ENCODE results near the gene SIGLEC7. TPM values are rescaled to one million over a fixed set of nuclear protein-coding genes. Genes with fewer than 3 reads are reported as not detected.

SIGLEC7 gene
- total RNA-seq, 2 donors from 2014 or later: 2.4 to 5.9 TPM

DNA sequence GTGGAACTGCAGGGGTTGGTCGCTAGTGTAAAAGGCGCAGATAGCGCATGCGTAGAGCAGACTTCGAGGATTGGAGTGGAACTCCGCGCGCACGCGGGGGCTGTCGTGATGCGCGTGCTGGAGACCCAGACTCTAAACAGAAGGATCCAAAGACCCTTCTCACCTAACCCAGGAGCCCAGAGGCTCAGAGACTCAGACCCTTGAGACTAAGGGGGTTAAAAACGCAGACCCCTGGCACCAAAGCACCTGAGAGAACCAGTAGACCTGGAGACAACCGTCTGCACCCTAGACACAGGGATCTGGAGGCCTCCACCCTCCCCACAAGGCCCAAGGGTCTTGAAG lies 33.3 kb upstream of the SIGLEC7 start:
- Histone ChIP-seq H3K9me3 (no peaks in the 10 kb centered on the region), H3K4me1 (ENCODE audit: control insufficient read depth in 1 of 2, low read depth in 2 of 2) (peaks cover 11 to 19% of the 10 kb centered on the region in 2 donors), H3K4me3 (peak overlapping the region; percentile 87), H3K36me3 (peaks cover 2% of the 10 kb centered on the region), H3K27me3 (replicated peaks; ENCODE audit: insufficient read depth) (no peaks in the 10 kb centered on the region), H3K27ac (peak overlapping the region; percentile 34 to 61)
- ATAC-seq (ENCODE audit: insufficient number of reproducible peaks, low FRiP score, low read depth) (peak; percentile 39), DNase-seq (ENCODE audit: low spot score) (no peak)
- TF ChIP-seq, protein P1, sequence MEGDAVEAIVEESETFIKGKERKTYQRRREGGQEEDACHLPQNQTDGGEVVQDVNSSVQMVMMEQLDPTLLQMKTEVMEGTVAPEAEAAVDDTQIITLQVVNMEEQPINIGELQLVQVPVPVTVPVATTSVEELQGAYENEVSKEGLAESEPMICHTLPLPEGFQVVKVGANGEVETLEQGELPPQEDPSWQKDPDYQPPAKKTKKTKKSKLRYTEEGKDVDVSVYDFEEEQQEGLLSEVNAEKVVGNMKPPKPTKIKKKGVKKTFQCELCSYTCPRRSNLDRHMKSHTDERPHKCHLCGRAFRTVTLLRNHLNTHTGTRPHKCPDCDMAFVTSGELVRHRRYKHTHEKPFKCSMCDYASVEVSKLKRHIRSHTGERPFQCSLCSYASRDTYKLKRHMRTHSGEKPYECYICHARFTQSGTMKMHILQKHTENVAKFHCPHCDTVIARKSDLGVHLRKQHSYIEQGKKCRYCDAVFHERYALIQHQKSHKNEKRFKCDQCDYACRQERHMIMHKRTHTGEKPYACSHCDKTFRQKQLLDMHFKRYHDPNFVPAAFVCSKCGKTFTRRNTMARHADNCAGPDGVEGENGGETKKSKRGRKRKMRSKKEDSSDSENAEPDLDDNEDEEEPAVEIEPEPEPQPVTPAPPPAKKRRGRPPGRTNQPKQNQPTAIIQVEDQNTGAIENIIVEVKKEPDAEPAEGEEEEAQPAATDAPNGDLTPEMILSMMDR (IDR thresholded peaks at IDR 0.05): no peak

DNA sequence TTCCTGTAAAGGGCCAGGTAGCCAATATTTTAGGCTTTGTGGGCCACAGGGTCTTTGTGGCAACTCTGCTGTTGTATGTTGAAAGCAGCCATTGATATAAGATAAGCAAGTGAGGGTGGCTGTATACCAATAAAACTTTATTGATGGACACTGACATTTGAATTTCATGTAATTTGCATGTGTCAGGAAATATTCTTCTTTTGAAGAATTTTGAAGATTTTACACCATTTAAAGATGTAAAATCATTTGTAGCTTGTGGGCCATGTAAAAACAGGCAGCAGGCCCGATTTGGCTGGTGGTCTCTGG lies 31.5 kb upstream of the SIGLEC7 start:
- DNase-seq (ENCODE audit: low spot score): no peak

DNA sequence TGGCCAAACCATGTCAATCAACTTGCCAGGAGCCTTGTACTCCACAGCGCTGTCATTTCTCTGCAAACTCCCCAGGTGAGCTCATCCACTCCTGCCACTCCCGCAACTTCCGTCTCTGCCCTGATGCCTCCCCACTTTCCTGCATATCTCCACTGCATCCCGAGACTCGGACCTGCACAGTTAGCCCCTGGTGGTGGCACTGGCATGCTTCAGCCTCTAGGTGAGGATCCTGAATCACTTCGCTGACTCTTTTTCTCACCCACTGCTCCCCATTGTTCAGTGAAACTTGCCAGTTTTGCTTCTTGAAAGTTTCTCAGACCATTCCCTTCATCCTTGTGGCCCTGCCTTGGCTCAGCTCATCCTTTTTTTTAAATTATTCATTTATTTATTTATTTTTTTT lies 30.5 kb upstream of the SIGLEC7 start:
- Histone ChIP-seq H3K9me3 (no peaks in the 10 kb centered on the region), H3K27me3 (replicated peaks; ENCODE audit: insufficient read depth) (no peaks in the 10 kb centered on the region), H3K4me1 (ENCODE audit: control insufficient read depth in 1 of 2, low read depth in 2 of 2) (peaks cover 11 to 19% of the 10 kb centered on the region in 2 donors), H3K27ac (no peak overlapping the region), H3K4me3 (no peak overlapping the region), H3K36me3 (no peaks in the 10 kb centered on the region)
- TF ChIP-seq, protein P1 (IDR thresholded peaks at IDR 0.05): no peak
- no peak for DNase-seq (ENCODE audit: low spot score)
- no peak for ATAC-seq (ENCODE audit: insufficient number of reproducible peaks, low FRiP score, low read depth)

More for the DNA sequence above, 31.5 kb upstream of the SIGLEC7 start:
- no peak overlapping the region for H3K27ac ChIP-seq
- no peak for ATAC-seq (ENCODE audit: insufficient number of reproducible peaks, low FRiP score, low read depth)
- TF ChIP-seq, protein P1 (IDR thresholded peaks at IDR 0.05): no peak
- peaks cover 11 to 19% of the 10 kb centered on the region in 2 donors for H3K4me1 ChIP-seq (ENCODE audit: control insufficient read depth in 1 of 2, low read depth in 2 of 2)
- no peaks in the 10 kb centered on the region for H3K36me3 ChIP-seq
- H3K4me3 ChIP-seq: no peak overlapping the region
- no peaks in the 10 kb centered on the region for H3K27me3 ChIP-seq (replicated peaks; ENCODE audit: insufficient read depth)
- no peaks in the 10 kb centered on the region for H3K9me3 ChIP-seq

DNA sequence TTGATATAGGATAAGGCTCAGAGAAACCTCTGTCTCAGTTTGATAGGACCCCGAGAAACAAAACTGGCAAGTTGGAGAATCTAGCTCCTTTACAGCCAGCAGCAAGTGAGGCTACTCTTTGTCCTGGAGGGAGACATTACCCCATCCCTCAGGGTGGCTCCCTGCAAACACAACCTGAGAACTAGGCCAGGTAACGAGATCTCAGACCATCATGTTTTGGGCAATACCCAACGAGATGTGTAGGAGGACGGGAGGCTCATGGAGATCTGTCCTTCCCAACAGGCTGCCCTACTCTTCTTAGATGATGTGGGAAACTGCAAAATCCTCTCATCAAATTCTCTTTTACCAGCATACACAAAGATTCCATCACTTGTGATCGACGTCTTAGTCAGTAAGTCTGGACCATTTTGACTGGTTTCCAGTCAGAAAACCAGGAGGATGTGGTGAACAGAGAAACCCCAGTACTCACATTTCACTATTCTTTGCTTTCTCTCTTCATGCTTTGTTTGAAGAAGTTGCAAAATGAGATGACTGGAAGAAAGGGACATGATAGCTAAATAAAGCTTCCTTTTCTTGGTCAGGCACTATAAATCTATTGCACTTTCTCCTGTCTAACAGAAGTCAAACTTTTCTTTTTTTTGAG lies 27.9 kb upstream of the SIGLEC7 start:
- TF ChIP-seq, protein P1 (IDR thresholded peaks at IDR 0.05): no peak
- Histone ChIP-seq H3K27ac (no peak overlapping the region), H3K36me3 (no peaks in the 10 kb centered on the region), H3K27me3 (replicated peaks; ENCODE audit: insufficient read depth) (no peaks in the 10 kb centered on the region), H3K9me3 (no peaks in the 10 kb centered on the region), H3K4me1 (ENCODE audit: control insufficient read depth in 1 of 2, low read depth in 2 of 2) (no peaks in the 10 kb centered on the region), H3K4me3 (no peak overlapping the region)
- no peak for DNase-seq (ENCODE audit: low spot score)
- ATAC-seq (ENCODE audit: insufficient number of reproducible peaks, low FRiP score, low read depth): no peak

DNA sequence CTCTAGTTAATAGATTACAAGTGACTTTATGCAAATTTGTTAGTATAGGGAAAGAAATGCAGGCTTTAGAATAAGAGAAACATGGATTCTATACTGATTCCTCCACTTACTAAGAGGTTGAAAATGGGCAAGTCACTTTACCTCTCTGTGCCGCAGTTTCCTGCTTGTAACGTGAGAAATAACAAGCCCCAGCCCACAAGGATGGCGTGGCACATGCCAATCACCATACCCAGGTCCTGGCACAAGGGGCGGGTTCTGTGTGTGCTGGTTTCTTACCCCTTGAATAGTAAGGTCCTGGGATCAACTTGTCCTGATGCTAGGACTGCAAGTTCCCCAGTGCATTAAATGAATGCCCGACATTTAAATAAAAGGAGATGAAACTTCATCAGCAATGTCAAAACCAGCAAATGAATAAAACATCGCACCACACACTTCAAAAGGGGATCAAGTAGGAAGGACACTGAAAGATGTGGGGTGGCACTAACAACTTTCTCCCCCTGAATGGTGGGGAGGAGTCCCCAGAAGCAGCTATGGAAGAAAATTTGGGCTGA lies 25.3 kb upstream of the SIGLEC7 start:
- H3K27ac ChIP-seq: no peak overlapping the region
- TF ChIP-seq, protein P1 (IDR thresholded peaks at IDR 0.05): no peak
- no peaks in the 10 kb centered on the region for H3K27me3 ChIP-seq (replicated peaks; ENCODE audit: insufficient read depth)
- H3K4me1 ChIP-seq (ENCODE audit: control insufficient read depth in 1 of 2, low read depth in 2 of 2): no peaks in the 10 kb centered on the region
- no peaks in the 10 kb centered on the region for H3K36me3 ChIP-seq
- H3K4me3 ChIP-seq: no peak overlapping the region
- no peaks in the 10 kb centered on the region for H3K9me3 ChIP-seq
- DNase-seq (ENCODE audit: low spot score) (no peak), ATAC-seq (ENCODE audit: insufficient number of reproducible peaks, low FRiP score, low read depth) (no peak)

All from thoracic aorta (tissue), 2 donors.